ENCODE data around the gene COX20. TPM values are rescaled to one million over a fixed set of nuclear protein-coding genes. Genes with fewer than 3 reads are reported as not detected.

COX20 gene
- polyA plus RNA-seq, 12 donors, result 45.7 to 109 (median 52.6) TPM; not detected in 1

DNA sequence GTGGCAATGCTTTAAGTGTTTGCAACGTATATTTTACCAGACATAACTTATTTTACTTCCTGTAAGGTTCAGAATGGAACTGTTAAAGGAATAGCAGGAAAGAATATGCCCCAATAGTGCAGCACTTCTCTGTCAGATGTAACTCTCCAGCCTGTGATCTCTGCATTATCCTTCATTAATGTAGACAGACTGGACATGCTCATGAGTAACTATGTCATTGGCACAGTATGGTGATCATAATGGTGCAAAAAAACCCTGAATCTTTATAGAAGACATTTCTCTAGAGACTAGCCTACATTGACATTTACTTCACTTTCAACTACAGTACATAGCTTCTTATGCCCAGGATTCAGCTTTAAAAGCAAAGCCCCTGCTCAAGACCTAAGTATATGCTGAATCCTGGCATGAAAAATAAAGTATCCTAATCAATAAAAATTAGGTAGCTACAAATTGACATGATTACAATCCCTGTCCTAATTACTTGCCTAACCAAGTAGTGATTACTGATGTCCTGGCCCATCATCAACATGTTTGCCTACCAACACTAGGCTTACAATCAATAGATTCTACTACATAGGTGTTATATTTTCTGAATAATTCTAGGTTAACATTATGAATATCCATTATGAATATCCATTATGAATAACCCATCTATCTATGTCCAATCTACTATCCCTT, 13.9 kb downstream of the COX20 start:
- no peak for DNase-seq

DNA sequence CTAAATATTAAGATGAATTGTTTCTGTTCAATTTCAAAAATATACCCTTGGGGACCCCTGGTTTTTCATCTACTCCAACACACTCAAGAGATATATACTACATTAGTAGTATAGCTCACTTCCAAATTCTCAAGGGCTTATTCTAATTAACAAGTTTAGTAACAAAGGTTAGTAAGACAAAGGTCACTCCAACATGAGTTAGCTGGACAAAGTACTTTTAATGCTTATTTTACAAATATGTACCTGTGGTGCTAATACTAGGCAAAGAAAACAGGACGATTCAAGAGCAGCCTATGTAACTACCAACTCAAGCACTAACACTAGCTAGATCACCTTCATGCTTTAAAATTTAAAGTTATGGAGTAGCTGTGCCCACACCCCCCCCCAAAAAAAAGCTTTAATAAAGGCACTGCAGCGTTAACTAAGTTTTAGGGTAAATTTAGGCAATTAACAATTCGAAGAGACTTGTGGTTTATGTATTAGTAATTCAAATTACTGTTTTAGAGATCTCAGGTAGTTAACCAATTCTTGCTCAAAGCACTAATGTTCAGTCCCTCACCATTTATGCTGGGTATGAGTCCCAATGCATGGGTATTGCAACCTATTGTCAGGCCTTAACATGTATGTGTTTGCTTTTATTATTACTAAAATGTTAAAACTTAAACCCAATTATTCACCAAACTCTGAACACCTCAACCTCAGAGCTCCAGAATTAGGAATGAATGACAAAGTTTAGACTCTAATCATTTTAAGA, 14.8 kb downstream of the COX20 start:
- no peak for DNase-seq

DNA sequence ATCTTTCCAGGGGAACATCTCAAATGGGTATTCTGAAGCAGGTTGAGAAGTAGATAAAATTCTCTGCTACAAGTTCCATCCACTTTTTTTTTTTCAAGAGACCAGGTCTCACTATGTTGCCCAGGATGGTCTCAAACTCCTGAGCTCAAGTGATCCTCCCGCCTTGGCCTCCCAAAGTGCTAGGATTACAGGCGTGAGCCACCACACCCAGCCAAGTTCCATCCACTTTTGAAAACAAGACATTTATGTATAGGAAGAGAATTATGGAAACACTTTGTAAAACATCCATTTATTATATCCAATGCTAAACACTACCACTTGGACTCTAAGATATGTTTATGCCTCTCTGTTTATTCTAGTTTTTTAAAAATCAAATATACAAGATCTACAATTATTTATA, 15.4 kb downstream of the COX20 start:
- no peak for DNase-seq

DNA sequence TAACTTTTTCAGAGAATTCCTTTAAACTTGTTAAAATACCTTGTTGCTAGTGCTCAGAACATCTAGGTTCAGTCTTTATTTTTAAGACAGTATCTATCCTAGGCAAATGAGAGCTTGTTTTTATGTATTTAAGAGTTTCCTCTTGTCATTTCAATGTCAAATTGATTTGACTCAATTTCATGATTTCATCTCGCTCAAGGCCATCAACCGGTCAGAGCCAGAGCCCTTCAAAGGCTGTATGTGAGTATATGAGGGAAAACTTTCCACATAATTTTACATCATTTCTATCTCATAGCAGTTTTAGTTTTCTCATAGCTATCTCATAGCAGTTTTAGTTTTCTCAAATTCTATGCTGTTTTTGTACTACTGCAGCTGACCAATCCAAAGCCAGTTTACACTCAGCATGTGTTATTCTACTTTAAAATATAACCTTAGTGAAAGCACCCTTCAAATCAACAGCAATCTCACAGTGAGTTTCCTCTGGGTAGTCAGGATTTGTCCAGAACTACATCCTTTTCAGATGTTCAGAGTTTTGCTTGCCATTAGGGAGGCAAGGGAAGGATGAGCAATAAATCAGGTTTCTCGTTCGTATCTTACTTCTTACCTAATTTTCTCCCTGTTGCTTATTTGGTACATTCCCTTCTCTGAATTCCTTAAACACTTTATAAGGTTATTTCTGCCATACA, 16.2 kb downstream of the COX20 start:
- no peak for DNase-seq

DNA sequence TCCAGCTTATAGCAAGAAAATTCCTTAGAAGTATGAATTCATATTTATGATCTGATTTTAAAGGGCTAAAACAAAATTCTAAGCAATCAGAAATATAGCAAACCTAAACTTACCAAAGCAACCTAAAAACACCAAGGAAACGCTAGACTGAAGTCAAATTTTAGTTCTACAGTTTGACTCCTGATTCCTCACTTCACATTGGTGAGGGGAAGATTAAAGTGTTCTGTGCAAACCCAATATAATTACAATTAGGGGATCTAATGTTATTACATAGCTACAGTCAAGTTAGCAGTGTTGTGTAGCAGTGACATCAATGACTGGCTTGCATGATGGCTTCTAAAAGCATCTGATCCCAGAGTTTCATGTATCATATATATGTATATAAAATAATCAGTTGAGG, 17.2 kb downstream of the COX20 start:
- DNase-seq, result no peak

DNA sequence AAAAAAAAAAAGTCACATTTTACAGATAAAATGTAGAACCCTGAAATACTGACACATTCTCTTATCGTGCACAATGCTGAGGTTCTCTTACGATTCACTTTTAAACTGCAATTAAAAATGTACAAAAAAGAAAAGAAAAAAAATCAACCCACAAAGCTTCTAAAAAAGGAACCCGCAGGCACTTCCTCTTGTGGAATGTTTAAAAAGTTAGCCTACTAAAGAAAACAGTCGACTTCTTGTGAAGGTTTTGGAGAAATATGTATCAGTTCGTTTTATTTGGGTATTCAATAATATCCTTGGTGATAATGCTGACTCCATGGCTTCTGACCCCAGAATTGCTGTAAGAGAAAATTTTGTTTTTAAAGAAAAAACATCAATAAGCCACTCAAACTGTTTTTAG, 18.7 kb downstream of the COX20 start:
- no peak for DNase-seq

DNA sequence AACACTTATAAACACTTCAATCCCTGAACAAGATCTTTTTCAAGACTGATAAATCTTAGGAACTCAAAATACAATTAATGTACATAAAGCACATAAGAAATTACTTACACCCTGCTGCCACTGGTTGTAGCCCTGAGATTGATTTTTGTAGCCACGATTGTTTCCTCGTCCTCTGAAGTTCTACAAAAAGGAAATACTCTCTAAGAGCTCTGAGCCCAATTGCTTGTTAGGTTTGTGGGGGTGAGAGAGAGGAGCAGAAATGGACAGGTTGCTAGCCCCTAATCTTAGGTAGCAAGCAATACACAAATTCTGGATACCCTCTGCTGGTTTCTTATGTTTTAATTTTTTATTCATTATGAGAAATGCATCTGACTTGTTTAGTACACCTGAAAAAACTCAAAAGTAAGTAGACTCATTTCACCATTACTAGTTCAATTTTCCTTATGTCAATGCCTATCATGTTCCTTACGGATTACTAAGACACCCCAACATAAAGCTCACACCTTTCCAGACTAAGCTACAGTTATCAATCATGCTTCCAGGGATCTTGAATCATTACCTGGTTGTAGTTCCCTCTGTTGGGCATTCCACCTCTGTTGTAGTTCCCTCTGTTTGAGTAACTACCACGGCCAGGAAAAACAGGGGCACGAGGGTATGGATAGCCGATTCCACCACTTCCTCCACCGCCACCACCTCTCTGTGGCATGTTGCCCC, 19.6 kb downstream of the COX20 start:
- DNase-seq, result no peak

DNA sequence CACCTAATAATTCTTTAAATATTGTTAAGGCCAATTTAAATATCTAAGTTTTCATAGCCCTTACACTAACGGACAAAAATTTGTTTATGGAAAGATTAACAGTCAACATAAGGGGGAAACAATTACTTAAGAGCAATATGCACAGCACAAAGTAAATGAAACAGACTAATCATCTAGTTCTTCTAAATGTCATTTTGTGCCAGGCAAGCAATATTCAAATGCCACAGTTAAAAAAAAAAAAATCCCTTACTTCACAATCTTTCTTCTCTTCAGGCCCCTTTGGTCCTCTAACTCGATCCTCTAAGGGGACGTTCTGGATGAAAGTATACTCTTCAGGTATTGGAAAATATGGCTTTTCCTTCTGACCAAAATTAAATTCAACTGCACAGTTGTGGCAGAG, 22.3 kb downstream of the COX20 start:
- DNase-seq, result no peak

DNA sequence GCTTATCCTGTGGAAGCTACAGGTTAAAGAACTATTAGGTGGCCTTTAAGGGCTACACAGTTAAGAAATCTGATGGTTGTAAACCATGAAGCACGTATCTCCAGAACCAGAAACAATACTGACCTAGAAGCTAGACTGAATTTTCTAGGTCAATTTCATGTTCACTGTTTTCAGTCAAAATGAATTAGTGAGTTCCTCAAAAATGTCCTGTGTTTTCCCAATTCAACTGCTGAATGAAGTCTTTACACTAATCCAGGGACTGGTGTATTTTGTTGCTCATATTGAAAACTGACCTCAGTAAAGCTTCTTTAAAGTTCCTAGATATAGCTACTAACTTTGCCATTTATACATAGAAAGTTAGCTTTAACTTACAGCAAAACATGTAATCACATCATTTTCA, 22.9 kb downstream of the COX20 start:
- DNase-seq, result no peak

DNA sequence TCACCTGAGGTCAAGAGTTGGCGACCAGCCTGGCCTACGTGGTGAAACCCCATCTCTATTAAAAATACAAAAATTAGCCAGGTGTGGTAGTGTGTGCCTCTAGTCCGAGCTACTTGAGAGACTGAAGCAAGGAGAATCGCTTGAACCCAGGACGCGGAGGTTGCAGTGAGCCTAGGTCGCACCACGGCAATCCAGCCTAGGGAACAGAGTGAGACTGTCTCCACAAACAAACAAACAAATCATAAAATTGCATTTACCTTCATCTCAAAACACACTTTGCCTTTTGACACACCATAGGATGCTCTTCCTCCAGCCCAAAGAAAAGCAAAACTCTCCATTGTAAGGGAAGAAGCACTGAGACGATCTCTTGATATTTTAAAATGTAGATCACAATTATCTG, 24.6 kb downstream of the COX20 start:
- no peak for DNase-seq

DNA sequence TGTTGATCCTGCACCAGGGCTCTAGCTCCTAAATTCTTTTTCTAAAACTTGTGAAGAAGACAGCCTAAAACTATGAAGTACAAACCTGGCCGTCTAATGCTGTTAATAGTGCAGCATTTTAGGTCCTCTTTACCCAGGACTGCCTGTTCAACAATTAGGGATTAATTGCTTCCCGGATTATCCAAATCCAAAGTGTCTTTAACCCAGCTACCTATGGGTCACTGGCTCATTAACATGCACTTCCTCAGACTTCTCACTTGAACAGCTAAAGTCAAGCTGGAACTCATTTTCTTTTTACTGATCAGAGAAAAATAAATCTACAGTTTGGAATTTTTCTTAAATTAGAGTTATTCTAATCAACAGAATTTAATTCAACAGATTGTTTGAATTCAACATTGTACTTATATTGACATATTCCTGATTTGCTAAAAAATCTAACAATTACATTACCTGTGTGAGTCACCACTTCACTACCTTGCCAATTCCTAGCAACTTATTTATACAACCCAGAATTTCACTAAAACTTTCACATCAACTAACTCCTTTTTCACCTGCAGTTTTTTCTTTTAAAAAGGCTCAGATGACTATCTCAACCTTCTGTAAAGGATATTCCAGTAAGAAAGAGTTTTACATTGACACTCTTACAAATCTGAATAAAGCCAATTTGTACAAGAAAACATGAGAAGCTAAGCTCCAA, 25.6 kb downstream of the COX20 start:
- DNase-seq, result no peak

DNA sequence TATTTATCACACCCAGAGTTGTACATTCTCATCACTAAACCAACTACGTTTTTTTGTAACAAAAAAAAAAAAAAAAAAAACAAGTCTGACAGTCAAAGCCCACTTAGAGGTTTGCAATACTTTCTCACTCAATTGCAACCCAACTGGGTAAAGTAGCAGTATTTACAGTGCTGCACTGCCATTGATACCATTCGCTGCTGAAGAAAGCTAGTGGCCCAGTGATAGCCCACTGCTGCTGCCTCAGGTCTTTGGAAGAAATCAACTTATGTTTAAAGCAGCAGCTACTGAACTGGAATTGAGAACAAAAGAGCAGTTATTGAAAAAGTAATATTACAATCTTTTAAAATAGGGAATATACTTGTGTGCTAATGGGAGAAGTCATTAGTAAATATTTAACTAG, 26.2 kb downstream of the COX20 start:
- DNase-seq, result no peak

DNA sequence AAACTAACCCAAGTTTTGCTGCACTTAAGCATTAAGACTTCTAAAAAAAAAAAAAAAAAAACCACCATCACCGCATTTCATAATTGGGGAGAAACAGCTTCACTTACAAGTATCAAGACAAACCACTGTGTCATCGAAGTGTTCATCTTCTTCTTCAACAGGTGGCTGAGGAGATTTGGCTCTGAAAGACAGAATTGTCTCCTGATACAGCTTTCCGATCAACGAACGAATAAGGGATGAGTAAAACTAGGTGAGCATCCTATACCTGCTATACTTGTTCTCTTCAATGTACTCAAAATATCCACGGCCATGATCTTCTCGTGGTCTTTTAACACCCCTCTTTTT, 26.9 kb downstream of the COX20 start:
- DNase-seq, result no peak

DNA sequence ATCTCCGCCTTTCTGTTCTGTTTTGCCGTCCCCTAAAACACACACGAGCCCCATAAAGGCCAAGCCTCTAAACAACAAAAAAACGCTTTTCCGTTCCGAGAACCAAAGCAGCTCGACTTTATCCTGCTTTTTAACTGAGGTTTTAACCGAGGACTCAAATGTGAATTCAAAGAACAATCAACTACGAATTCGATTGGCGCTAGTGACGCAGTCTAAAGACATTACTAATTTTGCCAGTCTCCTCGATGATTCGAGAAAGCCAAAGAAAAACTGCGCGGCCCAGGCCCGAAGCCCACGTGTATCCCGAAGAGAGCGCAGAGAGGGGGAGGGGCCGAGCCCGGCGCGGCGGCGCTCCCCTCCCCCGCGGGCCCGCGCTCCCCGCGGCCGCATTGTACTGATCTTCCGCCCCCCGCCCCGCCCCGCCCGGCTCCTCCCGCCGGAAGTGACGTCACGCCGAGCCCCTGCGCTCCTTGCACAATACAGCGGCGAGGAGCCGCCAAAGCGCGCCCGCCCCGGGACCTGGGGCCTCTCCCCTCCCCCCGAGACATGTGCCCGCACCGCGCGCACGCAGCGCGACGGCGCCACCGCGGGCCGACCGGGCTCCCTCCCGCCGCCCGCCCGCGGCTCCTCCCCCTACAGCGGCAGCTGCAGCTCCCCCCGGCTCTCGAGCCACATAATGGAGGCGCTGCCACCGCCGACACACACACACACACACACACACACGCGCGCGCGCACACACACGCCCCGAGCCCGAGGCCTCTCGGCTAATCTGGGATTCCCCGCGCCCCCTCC, 27.4 kb downstream of the COX20 start:
- DNase-seq, result peak; percentile 92

DNA sequence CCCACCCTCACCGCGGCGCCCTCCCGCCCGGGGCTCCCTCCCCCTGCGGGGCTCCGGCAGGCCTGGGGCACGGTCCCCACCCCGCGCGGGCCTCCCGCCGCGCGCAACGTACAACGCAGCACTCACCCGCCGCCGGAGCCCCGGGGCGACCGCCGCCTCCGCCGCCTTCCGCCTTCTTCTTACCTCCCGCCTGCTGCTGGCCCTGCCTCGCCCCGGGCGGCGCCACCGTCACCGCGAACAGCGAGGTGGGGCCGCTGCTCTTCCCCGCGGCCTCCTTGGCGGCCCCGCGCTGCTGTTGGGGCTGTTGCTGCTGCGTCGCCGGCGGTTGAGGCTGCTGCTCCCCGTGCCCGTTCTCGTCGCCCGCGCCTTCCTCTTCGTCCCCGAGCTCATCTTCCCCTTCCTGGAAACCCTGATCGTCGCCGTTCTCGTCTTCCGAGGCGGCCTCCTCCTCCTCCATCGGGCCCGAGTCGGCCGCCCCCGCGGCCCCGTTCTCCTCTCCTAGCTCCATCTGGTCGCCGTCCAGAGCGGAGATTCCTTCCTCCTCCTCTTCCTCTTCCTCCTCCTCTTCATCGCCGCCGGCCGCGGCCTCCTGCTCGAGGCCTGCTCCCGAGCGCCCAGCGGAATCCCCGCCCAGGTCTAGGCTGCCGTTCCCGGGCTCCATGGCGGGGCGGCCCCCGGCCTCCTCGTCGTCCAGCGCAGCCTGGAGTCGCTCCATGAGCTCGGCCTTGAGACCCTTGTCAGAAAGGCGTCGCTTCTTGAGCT, 28.2 kb downstream of the COX20 start:
- no peak for DNase-seq

DNA sequence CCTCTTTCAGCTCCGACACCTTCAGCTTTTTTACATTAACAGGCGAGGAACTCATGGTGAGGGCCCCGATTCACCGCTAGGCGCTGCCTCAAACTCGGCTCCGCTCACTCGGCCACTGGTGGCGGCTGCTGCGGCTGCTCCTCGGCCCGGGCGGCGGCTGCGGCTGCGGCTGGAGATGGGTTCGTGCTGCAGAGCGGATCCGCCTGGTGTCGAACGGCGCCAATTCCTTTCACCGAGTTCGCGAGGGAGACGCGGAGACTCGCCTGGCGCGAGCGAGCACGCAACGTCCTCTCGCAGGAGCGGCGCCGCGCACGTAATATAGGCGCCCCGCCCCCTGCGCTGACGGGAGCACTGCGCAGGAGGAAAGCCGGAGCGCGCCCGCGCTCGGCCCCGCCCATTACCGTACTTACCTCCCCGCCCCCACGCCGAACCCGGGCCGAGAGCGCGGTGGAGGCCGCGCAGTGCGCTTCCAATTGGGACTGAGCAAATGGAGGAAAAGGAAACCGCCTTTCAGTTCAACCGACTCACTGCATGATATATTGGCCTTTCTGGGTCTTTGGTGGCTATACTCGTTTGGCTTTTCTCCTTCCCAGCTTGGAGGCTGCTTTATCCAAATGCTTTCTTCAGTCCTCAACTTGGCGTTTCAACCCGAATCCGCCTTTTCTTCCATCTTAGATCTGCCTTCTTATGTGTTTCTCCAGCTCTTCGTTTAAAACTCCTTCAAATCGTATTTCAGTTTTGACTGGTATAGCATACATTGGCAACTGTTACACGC, 29.0 kb downstream of the COX20 start, which contains the start of gene HNRNPU:
Gene HNRNPU, minus strand, starts transcription at position 291 of the 775 bp plus-strand sequence. Its CDS starts 236 bp downstream, at position 55.
- peak; percentile 99 for DNase-seq

DNA sequence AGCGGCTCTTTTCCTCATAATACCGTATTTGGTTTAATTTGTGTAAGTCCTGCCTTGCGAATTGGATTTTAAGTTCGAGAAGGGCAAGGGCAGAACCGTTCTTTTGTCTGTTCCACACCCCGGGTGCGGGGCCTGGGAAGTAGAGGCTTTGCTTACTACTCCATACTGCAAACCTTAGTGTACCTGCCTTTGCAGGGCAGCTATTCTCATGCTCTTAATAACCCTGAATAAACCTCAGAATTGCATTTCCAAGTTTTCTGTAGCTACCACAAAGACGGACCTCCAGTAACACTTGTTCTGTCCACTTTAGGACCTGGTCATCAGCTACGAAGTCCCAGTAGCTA, 29.5 kb downstream of the COX20 start:
- DNase-seq, result no peak

DNA sequence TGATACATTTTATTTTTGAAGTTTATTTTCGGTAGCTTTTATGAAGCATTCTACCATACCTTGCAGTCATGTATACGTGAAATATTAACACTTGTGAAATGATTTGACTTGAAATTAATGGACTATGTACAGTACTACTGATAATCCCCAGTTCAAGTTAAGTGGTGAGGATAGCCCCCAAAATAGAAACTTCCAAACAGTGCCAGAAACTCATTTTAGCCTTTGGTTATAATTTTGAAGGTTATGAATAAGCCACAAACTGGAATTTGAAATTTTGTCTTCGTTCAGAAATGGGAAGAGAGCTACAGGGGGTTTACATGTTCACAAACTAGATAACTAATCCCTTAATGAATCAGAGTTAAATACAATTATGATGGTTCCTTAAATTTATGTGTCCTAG, 30.4 kb downstream of the COX20 start:
- DNase-seq, result no peak

DNA sequence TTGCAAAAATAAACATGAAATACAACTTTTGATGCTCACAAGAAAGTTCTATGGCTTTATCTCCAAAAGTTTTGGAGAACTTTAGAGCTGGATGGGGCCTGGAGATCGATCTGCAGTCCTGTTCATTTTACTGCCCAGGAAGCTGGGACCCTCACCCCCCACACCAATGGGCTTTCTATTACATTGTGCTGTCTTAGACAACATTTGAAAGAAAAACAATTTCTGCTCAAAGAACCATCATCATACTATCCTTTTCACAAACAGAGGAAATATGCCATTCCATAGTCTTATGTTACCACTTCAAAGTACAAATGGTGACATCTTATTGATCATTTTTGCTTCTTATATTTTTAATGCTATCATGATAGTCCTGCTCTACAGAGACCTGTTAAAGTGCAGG, 30.9 kb downstream of the COX20 start:
- no peak for DNase-seq

Measured in muscle of arm (tissue), 12 donors.